GM06990 (cell line): ENCODE results near the gene SLC45A1.

Source experiments
- DNase-seq: peaks from one replicate; pipeline ENCODE4 v3.0.0-alpha.2; 2011; ENCODE audit not compliant: insufficient read length; ENCODE audit errors: extremely low read depth
- H3K27me3 ChIP-seq: replicated peaks from 2 replicates; pipeline ENCODE4 v1.6.0; 2011; ENCODE audit warnings: low read length; ENCODE audit not compliant: control insufficient read depth, insufficient read depth
- H3K36me3 ChIP-seq: 2 replicates; pipeline ENCODE4 v1.5.1; 2011; ENCODE audit warnings: low read length; ENCODE audit not compliant: control insufficient read depth, insufficient read depth
- H3K4me3 ChIP-seq: replicated peaks from 2 replicates; pipeline ENCODE4 v1.5.1; 2011; ENCODE audit warnings: low read depth, mild to moderate bottlenecking, control low read depth, low read length
- CTCF ChIP-seq: IDR thresholded peaks from 2 replicates; pipeline ENCODE4 v1.5.1; 2011; ENCODE audit warnings: low read length, control low read depth, mild to moderate bottlenecking, inconsistent platforms; ENCODE audit not compliant: insufficient read depth, poor library complexity, severe bottlenecking

SLC45A1 gene

GRCh38 chr1:8388732-8389562 lies 71.0 kb downstream of the SLC45A1 start:
- DNase-seq: no peak
- H3K4me3 ChIP-seq: no peak overlapping the region
- TF ChIP-seq CTCF: no peak
- H3K36me3 ChIP-seq: peaks cover 1% of the 10 kb centered on the region
- no peaks in the 10 kb centered on the region for H3K27me3 ChIP-seq

- DNase-seq: no peak
- no peak for TF ChIP-seq CTCF
- Histone ChIP-seq H3K27me3 (no peaks in the 10 kb centered on the region), H3K4me3 (no peak overlapping the region), H3K36me3 (peaks cover 1% of the 10 kb centered on the region)
Observed at GRCh38 chr1:8389958-8390535, 72.1 kb downstream of the SLC45A1 start.

- Histone ChIP-seq H3K4me3 (no peak overlapping the region), H3K27me3 (no peaks in the 10 kb centered on the region), H3K36me3 (peaks cover 1% of the 10 kb centered on the region)
- DNase-seq: no peak
- no peak for TF ChIP-seq CTCF
Observed at GRCh38 chr1:8390707-8391106, 72.8 kb downstream of the SLC45A1 start.

- H3K36me3 ChIP-seq: peaks cover 1% of the 10 kb centered on the region
Observed at GRCh38 chr1:8392522-8392921, 74.6 kb downstream of the SLC45A1 start.

More at GRCh38 chr1:8392522-8392921, 74.6 kb downstream of the SLC45A1 start:
- no peak overlapping the region for H3K4me3 ChIP-seq
- no peak for TF ChIP-seq CTCF
- no peaks in the 10 kb centered on the region for H3K27me3 ChIP-seq
- no peak for DNase-seq
